Heart left ventricle (tissue), 13 donors: ENCODE results near the gene PCDHGA1.
"Not testable (repeated sequence)": the region's sequence is repeated elsewhere in the genome, so short reads cannot be mapped to it uniquely, and the experiment has no call there.

Experiments used
- CTCF ChIP-seq, 12 donors: fragments of 200-600 bp; sonication (generic) in 4 of 12; IDR thresholded peaks; one replicate each; pipeline versions ENCODE4 v1.5.0 to v1.8.0; 2018 to 2022; ENCODE audit warnings: antibody characterized with exemption in 12 of 12, mild to moderate bottlenecking in 5 of 12
- POLR2A ChIP-seq, 2 donors: fragments of 450-650 bp; IDR thresholded peaks; one replicate each; pipeline ENCODE4 v1.6.1; 2017; ENCODE audit warnings: antibody characterized with exemption in 2 of 2, mild to moderate bottlenecking in 2 of 2, moderate library complexity in 2 of 2
- donor health status: ischemic (EF 13 %, LVEDD 7.1; RV severe dilation, severe dysfunction).
- donor health status: DM: no; HTN: yes; CAD: no.
- donor health status: DM: no; HTN: no; CAD: no.
- donor health status: ischemic (EF 25% LVEDD 6.9; RV normal size, moderate dysfunction).
- donor health status: ischemic (EF 25% LVEDD 5.7; RV mildly dilated, moderate dysfunction).
- donor health status: ischemic (EF 35%, LVEDD 5.7; RV mildly dilated, moderate dysfunction).
- donor health status: nonischemic (EF 11% LVEDD 7.7; RV severe dilation, severe dysfunction).
- donor health status: DM: yes; HTN: yes; CAD: no.
- donor health status: PGD.
- donor health status: ischemic (EF 29% LVEDD 5.4; RV normal size, mild dysfunction).
- donor health status: nonischemic (EF 23%, LVEDD 6.1; RV moderate dilation, normal function).

DNA sequence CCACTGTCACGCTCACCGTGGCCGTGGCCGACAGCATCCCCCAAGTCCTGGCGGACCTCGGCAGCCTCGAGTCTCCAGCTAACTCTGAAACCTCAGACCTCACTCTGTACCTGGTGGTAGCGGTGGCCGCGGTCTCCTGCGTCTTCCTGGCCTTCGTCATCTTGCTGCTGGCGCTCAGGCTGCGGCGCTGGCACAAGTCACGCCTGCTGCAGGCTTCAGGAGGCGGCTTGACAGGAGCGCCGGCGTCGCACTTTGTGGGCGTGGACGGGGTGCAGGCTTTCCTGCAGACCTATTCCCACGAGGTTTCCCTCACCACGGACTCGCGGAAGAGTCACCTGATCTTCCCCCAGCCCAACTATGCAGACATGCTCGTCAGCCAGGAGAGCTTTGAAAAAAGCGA, 102.4 kb downstream of the PCDHGA1 start:
- not testable (repeated sequence) for TF ChIP-seq POLR2A, CTCF (IDR thresholded peaks at IDR 0.05)
